ENCODE results near the gene FAM98A. TPM values are rescaled to one million over a fixed set of nuclear protein-coding genes. Genes with fewer than 3 reads are reported as not detected.

Gene FAM98A
- polyA plus RNA-seq, 2 of the 4 experiments (the other 2 are of a cell fraction) = 83.4 to 97.2 TPM

DNA sequence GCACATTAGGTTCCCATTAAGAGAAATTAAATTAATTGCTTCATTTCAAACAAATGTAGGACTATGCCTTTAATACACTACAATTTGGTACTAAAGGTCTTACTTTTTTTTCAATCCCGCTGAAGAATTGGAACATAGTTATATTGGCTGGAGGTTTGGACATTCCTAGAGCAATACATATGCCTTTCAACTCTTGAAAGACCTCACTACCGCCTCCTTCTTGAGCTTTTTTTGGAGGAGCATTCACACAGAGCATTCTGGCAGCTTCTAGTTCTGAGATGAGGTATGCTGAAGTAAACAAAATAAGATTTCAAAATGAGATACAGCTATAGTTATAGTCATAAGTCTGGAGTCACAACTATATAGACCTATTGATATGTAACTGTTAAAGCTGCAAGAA is 10.9 kb downstream of the FAM98A start:
- WGBS (ENCODE audit: missing lambda C conversion rate) = 92% methylated on average over 2 of the region's 2 CpGs
- Histone ChIP-seq H3K4me1 (no peaks in the 10 kb centered on the region), H3K27ac (no peak overlapping the region), H3K4me3 (no peak overlapping the region), H3K9me3 (no peaks in the 10 kb centered on the region), H3K4me2 (no peak overlapping the region)
- CTCF ChIA-PET = interaction anchor here (0.7 to 1.9 kb wide), 3 partner anchors 11 to 554 kb away, joined by 3 to 6 read pairs (median 4); partner anchors contain the start of gene FAM98A
- POLR2A ChIA-PET = no interaction called here
- no peak for ATAC-seq
- no peak for DNase-seq (ENCODE audit: low read depth in 1 of 2, low spot score in 1 of 2)
- TF ChIP-seq, protein P1, sequence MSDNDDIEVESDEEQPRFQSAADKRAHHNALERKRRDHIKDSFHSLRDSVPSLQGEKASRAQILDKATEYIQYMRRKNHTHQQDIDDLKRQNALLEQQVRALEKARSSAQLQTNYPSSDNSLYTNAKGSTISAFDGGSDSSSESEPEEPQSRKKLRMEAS (IDR thresholded peaks at IDR 0.05) = no peak
- TF ChIP-seq RNF2 (IDR thresholded peaks at IDR 0.05; ENCODE audit: borderline replicate concordance, low read depth) (no peak), POLR2A (IDR thresholded peaks at IDR 0.05; ENCODE audit: low read length) (no peak), JUN (IDR thresholded peaks at IDR 0.05) (no peak)
- TF ChIP-seq, protein P2, sequence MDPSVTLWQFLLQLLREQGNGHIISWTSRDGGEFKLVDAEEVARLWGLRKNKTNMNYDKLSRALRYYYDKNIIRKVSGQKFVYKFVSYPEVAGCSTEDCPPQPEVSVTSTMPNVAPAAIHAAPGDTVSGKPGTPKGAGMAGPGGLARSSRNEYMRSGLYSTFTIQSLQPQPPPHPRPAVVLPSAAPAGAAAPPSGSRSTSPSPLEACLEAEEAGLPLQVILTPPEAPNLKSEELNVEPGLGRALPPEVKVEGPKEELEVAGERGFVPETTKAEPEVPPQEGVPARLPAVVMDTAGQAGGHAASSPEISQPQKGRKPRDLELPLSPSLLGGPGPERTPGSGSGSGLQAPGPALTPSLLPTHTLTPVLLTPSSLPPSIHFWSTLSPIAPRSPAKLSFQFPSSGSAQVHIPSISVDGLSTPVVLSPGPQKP (IDR thresholded peaks at IDR 0.05; ENCODE audit: low read depth, low read length) = no peak
- no peak for FAIRE-seq

DNA sequence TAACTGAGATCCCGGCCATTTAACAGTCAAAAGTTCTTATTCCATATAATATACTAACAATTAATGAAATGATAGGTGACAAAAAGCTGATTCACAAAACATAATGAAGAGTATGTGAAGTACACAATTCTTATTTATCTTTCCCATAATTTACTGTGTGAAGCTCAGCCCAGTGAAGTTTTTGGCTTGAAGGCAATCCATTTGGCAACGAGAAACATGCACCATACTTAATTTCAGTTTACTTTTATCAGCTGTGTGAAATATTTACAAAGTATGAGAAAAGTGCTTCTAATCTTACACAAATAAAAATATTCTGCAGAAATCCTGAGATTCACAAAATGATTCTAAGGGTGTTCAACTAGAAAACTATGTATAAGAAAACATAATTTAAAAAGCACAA is 12.3 kb downstream of the FAM98A start:
- H3K9me3 ChIP-seq = no peaks in the 10 kb centered on the region
- H3K4me3 ChIP-seq = no peak overlapping the region
- ATAC-seq (no peak), DNase-seq (ENCODE audit: low read depth in 1 of 2, low spot score in 1 of 2) (no peak), FAIRE-seq (no peak)
- H3K4me2 ChIP-seq = no peak overlapping the region
- WGBS (ENCODE audit: missing lambda C conversion rate) = 89% methylated on average over 2 of the region's 2 CpGs
- no peaks in the 10 kb centered on the region for H3K4me1 ChIP-seq
- CTCF ChIA-PET = no interaction called here
- POLR2A ChIA-PET = no interaction called here
- TF ChIP-seq, protein P3, sequence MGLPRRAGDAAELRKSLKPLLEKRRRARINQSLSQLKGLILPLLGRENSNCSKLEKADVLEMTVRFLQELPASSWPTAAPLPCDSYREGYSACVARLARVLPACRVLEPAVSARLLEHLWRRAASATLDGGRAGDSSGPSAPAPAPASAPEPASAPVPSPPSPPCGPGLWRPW (IDR thresholded peaks at IDR 0.05) = no peak
- TF ChIP-seq NPAS2 (CRISPR knock-in tag; IDR thresholded peaks at IDR 0.05; ENCODE audit: borderline replicate concordance) (no peak), CHD4 (IDR thresholded peaks at IDR 0.05; ENCODE audit: borderline replicate concordance) (no peak), BHLHE40 (IDR thresholded peaks at IDR 0.05; ENCODE audit: low read depth, low read length) (no peak), CBX8 (IDR thresholded peaks at IDR 0.05) (no peak), FOSB (CRISPR knock-in tag; IDR thresholded peaks at IDR 0.05) (no peak), CBX2 (IDR thresholded peaks at IDR 0.05; ENCODE audit: borderline replicate concordance, low read depth) (no peak), POLR2A (IDR thresholded peaks at IDR 0.05; ENCODE audit: low read length) (no peak), RCOR1 (IDR thresholded peaks at IDR 0.05; ENCODE audit: low read depth, low read length) (no peak), TP53 (CRISPR knock-in tag; IDR thresholded peaks at IDR 0.05) (no peak), KDM1A (IDR thresholded peaks at IDR 0.05; ENCODE audit: low read depth) (no peak), TFCP2L1 (CRISPR knock-in tag; IDR thresholded peaks at IDR 0.05) (no peak), FOSL2 (IDR thresholded peaks at IDR 0.05) (no peak), FOSL2 (CRISPR knock-in tag; IDR thresholded peaks at IDR 0.05) (no peak), RAD21 (conservative IDR thresholded peaks at IDR 0.05 in 1 of 2, IDR thresholded peaks at IDR 0.05 in 1 of 2) (no peak), ZFP36 (IDR thresholded peaks at IDR 0.05; ENCODE audit: borderline replicate concordance, partially characterized antibody) (no peak)
- TF ChIP-seq, protein P1 (IDR thresholded peaks at IDR 0.05) = no peak
- TF ChIP-seq, protein P4, sequence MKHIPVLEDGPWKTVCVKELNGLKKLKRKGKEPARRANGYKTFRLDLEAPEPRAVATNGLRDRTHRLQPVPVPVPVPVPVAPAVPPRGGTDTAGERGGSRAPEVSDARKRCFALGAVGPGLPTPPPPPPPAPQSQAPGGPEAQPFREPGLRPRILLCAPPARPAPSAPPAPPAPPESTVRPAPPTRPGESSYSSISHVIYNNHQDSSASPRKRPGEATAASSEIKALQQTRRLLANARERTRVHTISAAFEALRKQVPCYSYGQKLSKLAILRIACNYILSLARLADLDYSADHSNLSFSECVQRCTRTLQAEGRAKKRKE (CRISPR knock-in tag; IDR thresholded peaks at IDR 0.05; ENCODE audit: low read depth) = no peak
- TF ChIP-seq, protein P5, sequence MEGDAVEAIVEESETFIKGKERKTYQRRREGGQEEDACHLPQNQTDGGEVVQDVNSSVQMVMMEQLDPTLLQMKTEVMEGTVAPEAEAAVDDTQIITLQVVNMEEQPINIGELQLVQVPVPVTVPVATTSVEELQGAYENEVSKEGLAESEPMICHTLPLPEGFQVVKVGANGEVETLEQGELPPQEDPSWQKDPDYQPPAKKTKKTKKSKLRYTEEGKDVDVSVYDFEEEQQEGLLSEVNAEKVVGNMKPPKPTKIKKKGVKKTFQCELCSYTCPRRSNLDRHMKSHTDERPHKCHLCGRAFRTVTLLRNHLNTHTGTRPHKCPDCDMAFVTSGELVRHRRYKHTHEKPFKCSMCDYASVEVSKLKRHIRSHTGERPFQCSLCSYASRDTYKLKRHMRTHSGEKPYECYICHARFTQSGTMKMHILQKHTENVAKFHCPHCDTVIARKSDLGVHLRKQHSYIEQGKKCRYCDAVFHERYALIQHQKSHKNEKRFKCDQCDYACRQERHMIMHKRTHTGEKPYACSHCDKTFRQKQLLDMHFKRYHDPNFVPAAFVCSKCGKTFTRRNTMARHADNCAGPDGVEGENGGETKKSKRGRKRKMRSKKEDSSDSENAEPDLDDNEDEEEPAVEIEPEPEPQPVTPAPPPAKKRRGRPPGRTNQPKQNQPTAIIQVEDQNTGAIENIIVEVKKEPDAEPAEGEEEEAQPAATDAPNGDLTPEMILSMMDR (IDR thresholded peaks at IDR 0.05) = no peak
- TF ChIP-seq, protein P6, sequence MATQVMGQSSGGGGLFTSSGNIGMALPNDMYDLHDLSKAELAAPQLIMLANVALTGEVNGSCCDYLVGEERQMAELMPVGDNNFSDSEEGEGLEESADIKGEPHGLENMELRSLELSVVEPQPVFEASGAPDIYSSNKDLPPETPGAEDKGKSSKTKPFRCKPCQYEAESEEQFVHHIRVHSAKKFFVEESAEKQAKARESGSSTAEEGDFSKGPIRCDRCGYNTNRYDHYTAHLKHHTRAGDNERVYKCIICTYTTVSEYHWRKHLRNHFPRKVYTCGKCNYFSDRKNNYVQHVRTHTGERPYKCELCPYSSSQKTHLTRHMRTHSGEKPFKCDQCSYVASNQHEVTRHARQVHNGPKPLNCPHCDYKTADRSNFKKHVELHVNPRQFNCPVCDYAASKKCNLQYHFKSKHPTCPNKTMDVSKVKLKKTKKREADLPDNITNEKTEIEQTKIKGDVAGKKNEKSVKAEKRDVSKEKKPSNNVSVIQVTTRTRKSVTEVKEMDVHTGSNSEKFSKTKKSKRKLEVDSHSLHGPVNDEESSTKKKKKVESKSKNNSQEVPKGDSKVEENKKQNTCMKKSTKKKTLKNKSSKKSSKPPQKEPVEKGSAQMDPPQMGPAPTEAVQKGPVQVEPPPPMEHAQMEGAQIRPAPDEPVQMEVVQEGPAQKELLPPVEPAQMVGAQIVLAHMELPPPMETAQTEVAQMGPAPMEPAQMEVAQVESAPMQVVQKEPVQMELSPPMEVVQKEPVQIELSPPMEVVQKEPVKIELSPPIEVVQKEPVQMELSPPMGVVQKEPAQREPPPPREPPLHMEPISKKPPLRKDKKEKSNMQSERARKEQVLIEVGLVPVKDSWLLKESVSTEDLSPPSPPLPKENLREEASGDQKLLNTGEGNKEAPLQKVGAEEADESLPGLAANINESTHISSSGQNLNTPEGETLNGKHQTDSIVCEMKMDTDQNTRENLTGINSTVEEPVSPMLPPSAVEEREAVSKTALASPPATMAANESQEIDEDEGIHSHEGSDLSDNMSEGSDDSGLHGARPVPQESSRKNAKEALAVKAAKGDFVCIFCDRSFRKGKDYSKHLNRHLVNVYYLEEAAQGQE (IDR thresholded peaks at IDR 0.05) = no peak
- H3K27ac ChIP-seq = no peak overlapping the region

Data from A549 (cell line).